GM19023 (cell line): ENCODE results near the gene L1CAM.

Experiments
- ATAC-seq: cut with Tn5 transposase; IDR thresholded peaks from one replicate; pipeline ENCODE4 v1.9.1; 2021; ENCODE audit warnings: mild to moderate bottlenecking, moderate library complexity; ENCODE audit not compliant: unreplicated experiment

The L1CAM gene

DNA sequence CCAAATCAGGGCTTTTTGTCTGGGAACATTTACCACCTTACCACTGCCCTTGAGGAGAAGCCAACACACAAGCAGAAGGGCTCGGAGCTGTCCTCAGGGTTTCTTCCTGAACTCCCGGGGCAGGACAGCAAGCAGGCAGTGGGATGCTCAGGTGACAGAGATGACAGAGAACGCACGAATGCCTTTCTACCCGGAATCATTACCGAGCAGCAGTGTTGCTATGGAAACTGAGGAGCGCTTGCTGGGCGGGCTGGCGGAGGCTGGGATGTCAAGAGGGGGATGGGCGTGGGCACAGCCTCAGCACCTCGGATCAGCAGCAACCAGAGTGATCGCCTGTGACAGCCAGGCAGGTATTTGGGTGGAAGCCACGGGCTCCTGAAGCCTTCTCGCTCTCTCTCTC is 73.8 kb downstream of the L1CAM start:
- ATAC-seq = no peak
